A673 (cell line): ENCODE data around the gene MTERF2. TPM values are rescaled to one million over a fixed set of nuclear protein-coding genes. Genes with fewer than 3 reads are reported as not detected.

Experiments used
- BruUV-seq: library from RNA; stranded (reverse); fragments of 400-500 nt; replicated peaks from 2 replicates; lab custom pipeline; 2021; lab: Mats Ljungman, UMichigan
- CTCF ChIA-PET: fragments of 300-600 bp; sonication (Branson Sonifier 250); formaldehyde crosslinking; loops from one replicate; lab custom pipeline; 2022; ENCODE audit warnings: antibody characterized with exemption; lab: Charles Lee
- POLR2A ChIA-PET: fragments of 300-600 bp; sonication (Branson Sonifier 250); formaldehyde crosslinking; loops from one replicate; lab custom pipeline; 2022; ENCODE audit warnings: antibody characterized with exemption; ENCODE audit not compliant: low non-redundant PET; lab: Charles Lee
- DNase-seq: peaks from one replicate; pipeline ENCODE4 v3.0.0-alpha.2; 2015; ENCODE audit warnings: low spot score
- H3K27ac ChIP-seq: fragments of 200-600 bp; sonication (generic); 2 replicates; pipeline ENCODE4 v1.5.1; 2016; ENCODE audit warnings: mixed run types, low read depth, mild to moderate bottlenecking, mixed read lengths, antibody characterized with exemption, low read length; ENCODE audit not compliant: poor library complexity, severe bottlenecking
- H3K27me3 ChIP-seq: fragments of 200-600 bp; sonication (generic); replicated peaks from 2 replicates; pipeline ENCODE4 v1.6.1; 2017; ENCODE audit warnings: mixed run types, low read depth, mild to moderate bottlenecking, mixed read lengths, antibody characterized with exemption, low read length; ENCODE audit not compliant: insufficient read depth, poor library complexity
- H3K36me3 ChIP-seq: fragments of 200-600 bp; sonication (generic); 2 replicates; pipeline ENCODE4 v1.6.1; 2016; ENCODE audit warnings: mixed run types, mild to moderate bottlenecking, mixed read lengths, antibody characterized with exemption, low read length; ENCODE audit not compliant: insufficient read depth, poor library complexity, severe bottlenecking
- H3K4me1 ChIP-seq: fragments of 200-600 bp; sonication (generic); 2 replicates; pipeline ENCODE4 v1.6.1; 2017; ENCODE audit warnings: mixed run types, mild to moderate bottlenecking, mixed read lengths, antibody characterized with exemption, low read length; ENCODE audit not compliant: insufficient read depth, poor library complexity, severe bottlenecking
- H3K4me3 ChIP-seq: fragments of 200-600 bp; sonication (generic); 2 replicates; pipeline ENCODE4 v1.5.1; 2016; ENCODE audit warnings: low read depth, mixed run types, mild to moderate bottlenecking, mixed read lengths, low read length; ENCODE audit not compliant: poor library complexity, severe bottlenecking
- H3K9me3 ChIP-seq: fragments of 200-600 bp; sonication (generic); 2 replicates; pipeline ENCODE4 v1.6.1; 2016; ENCODE audit warnings: mixed run types, low read depth, mild to moderate bottlenecking, mixed read lengths, antibody characterized with exemption, low read length; ENCODE audit not compliant: poor library complexity, severe bottlenecking
- EZH2 ChIP-seq: fragments of 200-600 bp; sonication (generic); IDR thresholded peaks from 2 replicates; pipeline ENCODE4 v1.6.1; 2017; ENCODE audit warnings: borderline replicate concordance, low read depth, mild to moderate bottlenecking, mixed read lengths, antibody characterized with exemption, low read length; ENCODE audit not compliant: poor library complexity, severe bottlenecking
- intact Hi-C: fragments of 100-400 bp; cut with micrococcal nuclease; formaldehyde crosslinking; loops from one replicate; pipeline ENCODE4 v1.10.0; 2022; ENCODE audit not compliant: unreplicated experiment
- total RNA-seq: library from RNA; stranded (reverse); gene quantifications from 2 replicates; pipeline ENCODE4 v1.2.3, GENCODE V29; 2021
- TF ChIP-seq, protein P1 (sequence below): fragments of 300-800, 200-600 bp; sonication (generic); conservative IDR thresholded peaks from 2 replicates; pipeline ENCODE4 v1.5.1; 2017; ENCODE audit warnings: low read depth, mild to moderate bottlenecking, antibody characterized with exemption, low read length, moderate library complexity, mixed read lengths

The MTERF2 gene
- total RNA-seq, 1 experiment from 2014 or later = 12.6 TPM

DNA sequence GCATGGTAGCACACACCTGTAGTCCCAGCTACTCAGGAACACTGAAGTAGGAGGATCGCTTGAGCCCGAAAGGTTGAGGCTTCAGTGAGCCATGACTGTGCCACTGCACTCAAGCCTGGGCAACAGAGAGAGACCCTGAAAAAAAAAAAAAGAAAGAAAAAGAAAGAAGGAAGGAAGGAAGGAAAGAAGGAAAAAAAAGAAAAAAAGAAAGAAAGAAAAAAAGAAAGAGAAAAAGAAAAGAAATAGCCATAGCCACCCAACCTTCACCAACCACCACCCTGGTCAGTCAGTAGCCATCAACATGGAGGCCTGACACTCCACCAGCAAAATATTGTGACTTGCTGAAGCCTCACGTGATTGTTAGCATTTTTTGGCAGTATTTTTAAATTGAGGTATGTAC, 52.7 kb downstream of the MTERF2 start:
- BruUV-seq = no TSS peak
- POLR2A ChIA-PET = no interaction called here
- intact Hi-C loops = no loop called here
- no peak overlapping the region for H3K4me3 ChIP-seq
- CTCF ChIA-PET = no interaction called here
- H3K27me3 ChIP-seq = peaks cover 3% of the 10 kb centered on the region
- no peak for DNase-seq
- H3K36me3 ChIP-seq = no peaks in the 10 kb centered on the region
- no peaks in the 10 kb centered on the region for H3K9me3 ChIP-seq
- no peaks in the 10 kb centered on the region for H3K4me1 ChIP-seq
- no peak overlapping the region for H3K27ac ChIP-seq
- TF ChIP-seq EZH2 = no peak
- TF ChIP-seq, protein P1, sequence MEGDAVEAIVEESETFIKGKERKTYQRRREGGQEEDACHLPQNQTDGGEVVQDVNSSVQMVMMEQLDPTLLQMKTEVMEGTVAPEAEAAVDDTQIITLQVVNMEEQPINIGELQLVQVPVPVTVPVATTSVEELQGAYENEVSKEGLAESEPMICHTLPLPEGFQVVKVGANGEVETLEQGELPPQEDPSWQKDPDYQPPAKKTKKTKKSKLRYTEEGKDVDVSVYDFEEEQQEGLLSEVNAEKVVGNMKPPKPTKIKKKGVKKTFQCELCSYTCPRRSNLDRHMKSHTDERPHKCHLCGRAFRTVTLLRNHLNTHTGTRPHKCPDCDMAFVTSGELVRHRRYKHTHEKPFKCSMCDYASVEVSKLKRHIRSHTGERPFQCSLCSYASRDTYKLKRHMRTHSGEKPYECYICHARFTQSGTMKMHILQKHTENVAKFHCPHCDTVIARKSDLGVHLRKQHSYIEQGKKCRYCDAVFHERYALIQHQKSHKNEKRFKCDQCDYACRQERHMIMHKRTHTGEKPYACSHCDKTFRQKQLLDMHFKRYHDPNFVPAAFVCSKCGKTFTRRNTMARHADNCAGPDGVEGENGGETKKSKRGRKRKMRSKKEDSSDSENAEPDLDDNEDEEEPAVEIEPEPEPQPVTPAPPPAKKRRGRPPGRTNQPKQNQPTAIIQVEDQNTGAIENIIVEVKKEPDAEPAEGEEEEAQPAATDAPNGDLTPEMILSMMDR = no peak

Other genes with a start within 250 kb of the MTERF2 start
- 21.3 and 23.5 TPM in 2 replicates for gene RIC8B, start 212.5 kb downstream of the MTERF2 start, total RNA-seq
- 32.3 and 36.9 TPM in 2 replicates for gene TMEM263, start 31.2 kb downstream of the MTERF2 start, total RNA-seq
- 33.6 and 41.0 TPM in 2 replicates for gene CRY1, start 106.4 kb upstream of the MTERF2 start, total RNA-seq